Psoas muscle (tissue), 8 donors: ENCODE results near the gene RAPGEF4. TPM values are rescaled to one million over a fixed set of nuclear protein-coding genes. Genes with fewer than 3 reads are reported as not detected.

Source experiments
- ATAC-seq, 4 donors: fragments of 200-7000 bp; cut with Tn5 transposase; one replicate each; pipeline ENCODE4 v1.9.1; 2020; ENCODE audit warnings: moderate library complexity in 3 of 4, mild to moderate bottlenecking in 2 of 4
- DNase-seq, 2 donors: peaks; one replicate each; pipeline ENCODE4 v3.0.0-alpha.2; 2020
- H3K27ac ChIP-seq: fragments of 200-600 bp; one replicate; pipeline ENCODE4 v1.8.0; 2022
- H3K27me3 ChIP-seq, 3 donors: fragments of 200-600 bp in 1 of 3; one replicate each; pipeline versions ENCODE4 v1.6.1 to v1.8.0; 2013 to 2022; ENCODE audit warnings: low read length in 2 of 3, mild to moderate bottlenecking in 2 of 3, moderate library complexity in 1 of 3; ENCODE audit not compliant: insufficient read depth in 3 of 3
- H3K36me3 ChIP-seq, 2 donors: fragments of 200-600 bp in 1 of 2; one replicate each; pipeline versions ENCODE4 v1.6.1 to v1.8.0; 2013 to 2022; ENCODE audit warnings: low read depth in 1 of 2, mild to moderate bottlenecking in 1 of 2, moderate library complexity in 1 of 2; ENCODE audit not compliant: insufficient read depth in 1 of 2
- H3K4me1 ChIP-seq: fragments of 200-600 bp; one replicate; pipeline ENCODE4 v1.8.0; 2022
- H3K4me3 ChIP-seq: fragments of 200-600 bp; one replicate; pipeline ENCODE4 v1.8.0; 2022; ENCODE audit warnings: mild to moderate bottlenecking
- H3K9me3 ChIP-seq: fragments of 200-600 bp; one replicate; pipeline ENCODE4 v1.8.0; 2022
- WGBS, 3 donors: extraction: QIAGEN DNeasy Blood & Tissue Kit; methylation state at CpG; one replicate each; pipeline versions ENCODE4 v1.1.6 to v1.1.7; 2013; 5-methylcytosine and 5-hydroxymethylcytosine counted together
- intact Hi-C, 2 donors: fragments of 100-400 bp; cut with DNase I; formaldehyde crosslinking; loops; one replicate each; pipeline versions ENCODE4 v1.11.0 to v1.14.2; 2022
- polyA plus RNA-seq, 3 donors: library from polyadenylated mRNA; stranded (reverse); fragments of 200-250 nt; gene quantifications; one replicate each; pipeline ENCODE4 v1.2.3, GENCODE V29; 2013
- total RNA-seq, 4 donors: library from RNA; stranded (reverse); fragmentation: NEBNext Ultra II Directional in 2 of 4; extraction: Animal tissue kit (Norgen Biotek cat#: 25700) in 2 of 4; gene quantifications; one replicate each; pipeline versions ENCODE4 v1.2.1 to v1.2.4, GENCODE V29; 2021 to 2023
- TF ChIP-seq, protein P1 (sequence below): fragments of 200-600 bp; IDR thresholded peaks from one replicate; pipeline ENCODE4 v1.8.0; 2022; ENCODE audit warnings: antibody characterized with exemption
- donor health status: healthy with polysubstance abuse.
- donor health status: DM: no; HTN: no; CAD: no; lungs with moderate emphysema.
- donor health status: Bipolar disorder and iron deficiency.
- donor health status: healthy.
- donor health status: DM: yes; HTN: yes; CAD: no.
- donor health status: DM: no; HTN: no; CAD: no.
- donor health status: DM: no; HTN: no; CAD: no.
- donor health status: DM: yes; HTN: yes; CAD: no.

The RAPGEF4 gene
- total and polyA plus RNA-seq, 7 donors, result 0.61 to 2.0 (median 0.92) TPM

DNA sequence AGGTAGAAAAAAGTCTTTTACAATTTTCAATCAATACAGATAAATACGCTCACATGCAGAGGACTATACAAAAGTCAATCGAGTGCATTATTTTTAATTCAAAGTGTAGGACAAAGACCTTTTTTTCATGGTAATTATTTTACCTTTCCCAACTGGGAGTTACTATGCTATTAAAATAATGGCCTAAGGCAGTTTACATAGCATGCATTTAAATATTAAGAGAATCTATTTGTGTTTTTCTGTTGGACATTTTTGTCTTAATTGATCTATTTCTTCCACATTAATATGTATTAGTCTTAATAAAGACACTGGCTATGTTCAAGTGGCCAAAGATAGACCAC is 209.8 kb downstream of the RAPGEF4 start:
- Histone ChIP-seq H3K9me3 (no peaks in the 10 kb centered on the region), H3K4me3 (no peak overlapping the region), H3K27me3 (no peaks in the 10 kb centered on the region), H3K36me3 (no peaks in the 10 kb centered on the region), H3K4me1 (no peaks in the 10 kb centered on the region), H3K27ac (no peak overlapping the region)
- TF ChIP-seq, protein P1, sequence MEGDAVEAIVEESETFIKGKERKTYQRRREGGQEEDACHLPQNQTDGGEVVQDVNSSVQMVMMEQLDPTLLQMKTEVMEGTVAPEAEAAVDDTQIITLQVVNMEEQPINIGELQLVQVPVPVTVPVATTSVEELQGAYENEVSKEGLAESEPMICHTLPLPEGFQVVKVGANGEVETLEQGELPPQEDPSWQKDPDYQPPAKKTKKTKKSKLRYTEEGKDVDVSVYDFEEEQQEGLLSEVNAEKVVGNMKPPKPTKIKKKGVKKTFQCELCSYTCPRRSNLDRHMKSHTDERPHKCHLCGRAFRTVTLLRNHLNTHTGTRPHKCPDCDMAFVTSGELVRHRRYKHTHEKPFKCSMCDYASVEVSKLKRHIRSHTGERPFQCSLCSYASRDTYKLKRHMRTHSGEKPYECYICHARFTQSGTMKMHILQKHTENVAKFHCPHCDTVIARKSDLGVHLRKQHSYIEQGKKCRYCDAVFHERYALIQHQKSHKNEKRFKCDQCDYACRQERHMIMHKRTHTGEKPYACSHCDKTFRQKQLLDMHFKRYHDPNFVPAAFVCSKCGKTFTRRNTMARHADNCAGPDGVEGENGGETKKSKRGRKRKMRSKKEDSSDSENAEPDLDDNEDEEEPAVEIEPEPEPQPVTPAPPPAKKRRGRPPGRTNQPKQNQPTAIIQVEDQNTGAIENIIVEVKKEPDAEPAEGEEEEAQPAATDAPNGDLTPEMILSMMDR, result no peak
- 90 to 95% (median 92%) methylated on average over 2 of the region's 2 CpGs for WGBS, 3 donors
- DNase-seq, result no peak
- intact Hi-C loops, result no loop called here
- no peak for ATAC-seq

GRCh38 chr2:172947461-172948153 is 212.0 kb downstream of the RAPGEF4 start:
- 79 to 90% (median 82%) methylated on average over 3 of the region's 3 CpGs for WGBS, 3 donors
- DNase-seq, result no peak

DNA sequence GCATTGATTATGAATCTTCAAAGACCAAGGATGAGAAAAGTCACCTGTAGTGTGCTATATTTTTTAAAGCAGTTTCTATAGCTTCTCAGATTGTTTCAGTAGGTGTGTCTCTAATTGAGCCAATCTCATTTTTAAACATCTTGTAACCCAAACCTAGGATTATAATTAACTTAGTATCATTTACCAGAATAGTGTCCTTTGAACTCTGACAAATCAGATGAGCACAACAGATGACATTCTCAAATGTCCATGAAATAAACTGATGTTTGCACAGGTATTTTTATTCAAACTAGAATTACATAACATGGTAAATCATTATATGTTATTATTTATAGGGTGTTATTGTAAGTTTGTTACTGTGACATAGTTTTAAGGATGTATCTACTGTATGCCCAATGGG is 213.9 kb downstream of the RAPGEF4 start:
- TF ChIP-seq, protein P1, result no peak
- H3K27me3 ChIP-seq, result no peaks in the 10 kb centered on the region
- H3K4me1 ChIP-seq, result no peaks in the 10 kb centered on the region
- no peaks in the 10 kb centered on the region for H3K9me3 ChIP-seq
- ATAC-seq (no peak), DNase-seq (no peak)
- no peak overlapping the region for H3K27ac ChIP-seq
- H3K4me3 ChIP-seq, result no peak overlapping the region
- H3K36me3 ChIP-seq, result no peaks in the 10 kb centered on the region
- intact Hi-C loops, result no loop called here

More at GRCh38 chr2:172947461-172948153, 212.0 kb downstream of the RAPGEF4 start:
- Histone ChIP-seq H3K9me3 (no peaks in the 10 kb centered on the region), H3K4me1 (no peaks in the 10 kb centered on the region), H3K27me3 (no peaks in the 10 kb centered on the region), H3K36me3 (no peaks in the 10 kb centered on the region), H3K27ac (no peak overlapping the region), H3K4me3 (no peak overlapping the region)
- intact Hi-C loops, result no loop called here
- ATAC-seq, result no peak
- TF ChIP-seq, protein P1, result no peak

- Histone ChIP-seq H3K4me3 (no peak overlapping the region), H3K36me3 (no peaks in the 10 kb centered on the region), H3K27ac (no peak overlapping the region), H3K4me1 (no peaks in the 10 kb centered on the region), H3K27me3 (no peaks in the 10 kb centered on the region), H3K9me3 (no peaks in the 10 kb centered on the region)
- no peak for DNase-seq
- TF ChIP-seq, protein P1, result no peak
- no peak for ATAC-seq
- intact Hi-C loops, result no loop called here
Measured at GRCh38 chr2:172950565-172950964, 214.9 kb downstream of the RAPGEF4 start.

DNA sequence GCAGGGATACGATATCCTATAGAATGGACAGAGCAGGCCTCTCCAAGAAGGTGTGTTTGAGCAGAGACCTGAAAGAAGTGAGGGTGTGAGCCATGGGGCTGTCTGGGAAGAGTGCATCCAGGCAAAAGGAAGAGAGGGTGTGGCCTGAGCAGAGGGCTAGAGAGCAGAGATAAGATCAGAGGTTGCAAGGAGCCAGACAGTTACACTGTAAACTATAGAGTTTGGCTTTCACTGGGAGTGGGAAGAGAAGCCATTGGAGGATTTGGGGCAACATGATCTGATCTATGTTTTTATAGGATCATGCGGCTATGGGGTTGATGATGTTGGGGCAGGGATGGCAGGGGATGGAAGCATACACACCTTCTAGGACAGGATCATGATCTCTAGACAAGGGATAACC is 215.9 kb downstream of the RAPGEF4 start:
- 94 to 98% (median 95%) methylated on average over 2 of the region's 2 CpGs for WGBS, 3 donors
- H3K36me3 ChIP-seq, result no peaks in the 10 kb centered on the region
- no peaks in the 10 kb centered on the region for H3K9me3 ChIP-seq
- H3K4me3 ChIP-seq, result no peak overlapping the region
- intact Hi-C loops, result no loop called here
- ATAC-seq (no peak), DNase-seq (no peak)
- TF ChIP-seq, protein P1, result no peak
- no peaks in the 10 kb centered on the region for H3K27me3 ChIP-seq
- no peak overlapping the region for H3K27ac ChIP-seq
- H3K4me1 ChIP-seq, result no peaks in the 10 kb centered on the region
